HFF-Myc (cell line): ENCODE measurements around the gene YWHAE.
"Not testable (repeated sequence)": the region's sequence is repeated elsewhere in the genome, so short reads cannot be mapped to it uniquely, and the experiment has no call there.

Source experiments
- DNase-seq: peaks from one replicate; pipeline ENCODE4 v3.0.0-alpha.2; 2011; ENCODE audit warnings: low read depth; ENCODE audit errors: extremely low read depth
- H3K4me3 ChIP-seq: replicated peaks from 2 replicates; pipeline ENCODE4 v1.5.1; 2011; ENCODE audit warnings: low read depth, mild to moderate bottlenecking, control low read depth, low read length
- TF ChIP-seq, protein P1 (sequence below): IDR thresholded peaks from 2 replicates; pipeline ENCODE4 v1.5.1; 2012; ENCODE audit warnings: mild to moderate bottlenecking, low read depth, low read length, control low read depth; ENCODE audit errors: missing control alignments

Gene YWHAE

DNA sequence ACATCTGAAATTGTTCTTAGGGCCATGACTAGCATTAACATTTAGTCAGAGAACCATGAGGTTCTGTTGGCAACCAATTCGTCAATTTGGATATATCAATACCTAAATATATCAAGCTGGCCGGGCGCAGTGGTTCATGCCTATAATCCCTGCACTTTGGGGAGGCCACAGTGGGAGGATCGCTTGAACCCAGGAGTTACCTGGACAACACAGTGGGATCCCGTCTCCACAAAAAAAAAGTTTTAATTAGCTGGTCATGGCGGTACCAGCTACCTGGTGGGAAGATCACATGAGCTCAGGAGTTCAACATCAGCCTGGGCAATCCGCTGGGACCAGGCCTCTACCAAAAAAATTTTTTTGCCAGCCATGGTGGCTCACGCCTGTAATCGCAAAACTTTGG is 8.4 kb downstream of the YWHAE start:
- TF ChIP-seq, protein P1, sequence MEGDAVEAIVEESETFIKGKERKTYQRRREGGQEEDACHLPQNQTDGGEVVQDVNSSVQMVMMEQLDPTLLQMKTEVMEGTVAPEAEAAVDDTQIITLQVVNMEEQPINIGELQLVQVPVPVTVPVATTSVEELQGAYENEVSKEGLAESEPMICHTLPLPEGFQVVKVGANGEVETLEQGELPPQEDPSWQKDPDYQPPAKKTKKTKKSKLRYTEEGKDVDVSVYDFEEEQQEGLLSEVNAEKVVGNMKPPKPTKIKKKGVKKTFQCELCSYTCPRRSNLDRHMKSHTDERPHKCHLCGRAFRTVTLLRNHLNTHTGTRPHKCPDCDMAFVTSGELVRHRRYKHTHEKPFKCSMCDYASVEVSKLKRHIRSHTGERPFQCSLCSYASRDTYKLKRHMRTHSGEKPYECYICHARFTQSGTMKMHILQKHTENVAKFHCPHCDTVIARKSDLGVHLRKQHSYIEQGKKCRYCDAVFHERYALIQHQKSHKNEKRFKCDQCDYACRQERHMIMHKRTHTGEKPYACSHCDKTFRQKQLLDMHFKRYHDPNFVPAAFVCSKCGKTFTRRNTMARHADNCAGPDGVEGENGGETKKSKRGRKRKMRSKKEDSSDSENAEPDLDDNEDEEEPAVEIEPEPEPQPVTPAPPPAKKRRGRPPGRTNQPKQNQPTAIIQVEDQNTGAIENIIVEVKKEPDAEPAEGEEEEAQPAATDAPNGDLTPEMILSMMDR: no peak
- DNase-seq: no peak
- H3K4me3 ChIP-seq: no peak overlapping the region

GRCh38 chr17:1390432-1391367 is 9.3 kb downstream of the YWHAE start:
- H3K4me3 ChIP-seq: no peak overlapping the region
- TF ChIP-seq, protein P1: no peak
- no peak for DNase-seq

GRCh38 chr17:1387490-1388227 is 12.4 kb downstream of the YWHAE start:
- not testable (repeated sequence) for DNase-seq, H3K4me3 ChIP-seq

- not testable (repeated sequence) for DNase-seq, H3K4me3 ChIP-seq
Observed at GRCh38 chr17:1386675-1387190, 13.3 kb downstream of the YWHAE start.

- H3K4me3 ChIP-seq: no peak overlapping the region
- TF ChIP-seq, protein P1: no peak
- DNase-seq: no peak
Observed at GRCh38 chr17:1386265-1386664, 13.8 kb downstream of the YWHAE start.

GRCh38 chr17:1385861-1386260 is 14.2 kb downstream of the YWHAE start:
- TF ChIP-seq, protein P1: no peak
- no peak for DNase-seq
- no peak overlapping the region for H3K4me3 ChIP-seq

GRCh38 chr17:1384905-1385435 is 15.1 kb downstream of the YWHAE start:
- no peak for DNase-seq
- TF ChIP-seq, protein P1: no peak

More at GRCh38 chr17:1384905-1385435, 15.1 kb downstream of the YWHAE start:
- H3K4me3 ChIP-seq: no peak overlapping the region
